Activated CD4-positive, CD25-positive, alpha-beta regulatory T cell treated with anti-CD3 and anti-CD28 coated beads, Interleukin-2, amount 50 U/mL, for 16 hours (primary cell): ENCODE measurements around the gene LARGE1.

ENCODE experiments used
- DNase-seq: peaks from one replicate; pipeline ENCODE4 v3.0.0-alpha.2; 2020; ENCODE audit warnings: low read depth, low spot score

The LARGE1 gene

GRCh38 chr22:33779243-33779642, 141.0 kb downstream of the LARGE1 start:
- no peak for DNase-seq

GRCh38 chr22:33776491-33776890, 143.8 kb downstream of the LARGE1 start:
- no peak for DNase-seq

- no peak for DNase-seq
These were observed 145.5 kb downstream of the LARGE1 start for GRCh38 chr22:33774781-33775180.

GRCh38 chr22:33772745-33773144, 147.5 kb downstream of the LARGE1 start:
- no peak for DNase-seq

- DNase-seq = no peak
These were observed 149.1 kb downstream of the LARGE1 start for GRCh38 chr22:33771136-33771535.

- no peak for DNase-seq
These were observed 149.6 kb downstream of the LARGE1 start for GRCh38 chr22:33770723-33771122.

GRCh38 chr22:33766091-33766490, 154.2 kb downstream of the LARGE1 start:
- no peak for DNase-seq

GRCh38 chr22:33758961-33759360, 161.3 kb downstream of the LARGE1 start:
- DNase-seq = no peak

GRCh38 chr22:33757802-33758483, 162.3 kb downstream of the LARGE1 start:
- DNase-seq = no peak

- no peak for DNase-seq
These were observed 163.1 kb downstream of the LARGE1 start for GRCh38 chr22:33757041-33757801.

- DNase-seq = no peak
These were observed 163.7 kb downstream of the LARGE1 start for GRCh38 chr22:33756508-33756949.

- DNase-seq = no peak
These were observed 171.6 kb downstream of the LARGE1 start for GRCh38 chr22:33748714-33749113.

GRCh38 chr22:33747576-33748180, 172.6 kb downstream of the LARGE1 start:
- DNase-seq = no peak

- no peak for DNase-seq
These were observed 173.2 kb downstream of the LARGE1 start for GRCh38 chr22:33747029-33747428.

- no peak for DNase-seq
These were observed 173.8 kb downstream of the LARGE1 start for GRCh38 chr22:33746501-33746928.

GRCh38 chr22:33745501-33745900, 174.8 kb downstream of the LARGE1 start:
- DNase-seq = no peak

GRCh38 chr22:33743756-33744155, 176.5 kb downstream of the LARGE1 start:
- no peak for DNase-seq

- DNase-seq = no peak
These were observed 179.3 kb downstream of the LARGE1 start for GRCh38 chr22:33741025-33741424.

- DNase-seq = no peak
These were observed 180.8 kb downstream of the LARGE1 start for GRCh38 chr22:33739516-33739915.

- no peak for DNase-seq
These were observed 182.6 kb downstream of the LARGE1 start for GRCh38 chr22:33737662-33738061.

GRCh38 chr22:33735978-33736377, 184.3 kb downstream of the LARGE1 start:
- no peak for DNase-seq

- DNase-seq = no peak
These were observed 191.4 kb downstream of the LARGE1 start for GRCh38 chr22:33728847-33729246.

- DNase-seq = no peak
These were observed 194.0 kb downstream of the LARGE1 start for GRCh38 chr22:33726294-33726734.
